ENCODE measurements around the gene BIVM. TPM values are rescaled to one million over a fixed set of nuclear protein-coding genes. Genes with fewer than 3 reads are reported as not detected.
"Not testable (repeated sequence)": the region's sequence is repeated elsewhere in the genome, so short reads cannot be mapped to it uniquely, and the experiment has no call there.

Gene BIVM
- total and polyA plus RNA-seq, 7 experiments from 2014 or later = 2.6 to 31.2 (median 4.3) TPM

GRCh38 chr13:102779436-102780159, 19.3 kb upstream of the BIVM start:
- DNase-seq = peak in 4 of 9 donors; percentile 11 to 41 (median 17)
- no peak overlapping the region for H3K4me3 ChIP-seq (ENCODE audit: low read length)
- intact Hi-C loops (cut with micrococcal nuclease) = loop anchor here in 1 of 2 donors (1.0 kb wide), 3 partner anchors 11 to 183 kb away; partner anchors contain the start of gene TPP2

GRCh38 chr13:102780656-102781055, 18.3 kb upstream of the BIVM start:
- H3K27ac ChIP-seq (ENCODE audit: low read depth, low read length); H3K4me3 ChIP-seq (ENCODE audit: low read length); H3K9me3 Mint-ChIP-seq; intact Hi-C loops (cut with micrococcal nuclease); H3K36me3 ChIP-seq (ENCODE audit: control insufficient read depth in 2 of 3, insufficient read depth in 3 of 3, low read length in 3 of 3); CTCF ChIA-PET; H3K27me3 Mint-ChIP-seq; ATAC-seq; H3K9me3 ChIP-seq (ENCODE audit: control insufficient read depth in 2 of 3, low read length in 3 of 3); H3K27me3 ChIP-seq (ENCODE audit: control insufficient read depth in 2 of 2, insufficient read depth in 2 of 2, low read length in 2 of 2); DNase-seq: not testable (repeated sequence)
- H3K4me1 ChIP-seq (ENCODE audit: control insufficient read depth in 2 of 2, insufficient read depth in 2 of 2, low read length in 2 of 2) = peaks cover 6 to 18% of the 10 kb centered on the region in 2 donors
- peak overlapping the region in 1 of 10 donors; percentile 60 for H3K4me3 Mint-ChIP-seq
- peaks cover 12 to 39% (median 19%) of the 10 kb centered on the region in 7 donors for H3K4me1 Mint-ChIP-seq
- POLR2A ChIA-PET = interaction anchor here (0.8 kb wide), 1 partner anchor 15 kb away, joined by 3 read pairs; no protein-coding TSS in a partner anchor
- H3K36me3 Mint-ChIP-seq = peaks cover 0 to 35% (median 0%) of the 10 kb centered on the region in 5 donors
- peak overlapping the region in 2 of 9 donors; percentile 23 to 93 for H3K27ac Mint-ChIP-seq

More at GRCh38 chr13:102779436-102780159, 19.3 kb upstream of the BIVM start:
- H3K27ac ChIP-seq (ENCODE audit: low read depth, low read length) = no peak overlapping the region
- no peaks in the 10 kb centered on the region for H3K36me3 ChIP-seq (ENCODE audit: control insufficient read depth in 2 of 3, insufficient read depth in 3 of 3, low read length in 3 of 3)
- ChIA-PET CTCF (no interaction called here), POLR2A (interaction anchor here (0.9 kb wide), 1 partner anchor 9 kb away, joined by 3 read pairs; no protein-coding TSS in a partner anchor)
- Mint-ChIP-seq H3K27ac (peak overlapping the region; percentile 1 to 93 (median 51)), H3K27me3 (no peaks in the 10 kb centered on the region), H3K4me3 (peak overlapping the region in 7 of 10 donors; percentile 3 to 78 (median 22)), H3K9me3 (peaks cover 0 to 7% (median 2%) of the 10 kb centered on the region in 11 donors), H3K4me1 (peaks cover 12 to 42% (median 25%) of the 10 kb centered on the region in 7 donors), H3K36me3 (peaks cover 0 to 30% (median 0%) of the 10 kb centered on the region in 5 donors)
- H3K9me3 ChIP-seq (ENCODE audit: control insufficient read depth in 2 of 3, low read length in 3 of 3) = no peaks in the 10 kb centered on the region
- H3K4me1 ChIP-seq (ENCODE audit: control insufficient read depth in 2 of 2, insufficient read depth in 2 of 2, low read length in 2 of 2) = peaks cover 6 to 18% of the 10 kb centered on the region in 2 donors
- peak; percentile 80 for ATAC-seq
- no peaks in the 10 kb centered on the region for H3K27me3 ChIP-seq (ENCODE audit: control insufficient read depth in 2 of 2, insufficient read depth in 2 of 2, low read length in 2 of 2)

GRCh38 chr13:102781591-102781990, 17.3 kb upstream of the BIVM start:
- Histone ChIP-seq H3K27me3 (ENCODE audit: control insufficient read depth in 2 of 2, insufficient read depth in 2 of 2, low read length in 2 of 2) (no peaks in the 10 kb centered on the region), H3K4me1 (ENCODE audit: control insufficient read depth in 2 of 2, insufficient read depth in 2 of 2, low read length in 2 of 2) (peaks cover 6 to 18% of the 10 kb centered on the region in 2 donors), H3K27ac (ENCODE audit: low read depth, low read length) (no peak overlapping the region), H3K9me3 (ENCODE audit: control insufficient read depth in 2 of 3, low read length in 3 of 3) (no peaks in the 10 kb centered on the region), H3K4me3 (ENCODE audit: low read length) (no peak overlapping the region), H3K36me3 (ENCODE audit: control insufficient read depth in 2 of 3, insufficient read depth in 3 of 3, low read length in 3 of 3) (no peaks in the 10 kb centered on the region)
- H3K4me1 Mint-ChIP-seq = peaks cover 12 to 35% (median 19%) of the 10 kb centered on the region in 7 donors
- H3K27ac Mint-ChIP-seq = no peak overlapping the region
- ChIA-PET POLR2A (no interaction called here), CTCF (no interaction called here)
- H3K4me3 Mint-ChIP-seq = no peak overlapping the region
- peaks cover 0 to 7% (median 2%) of the 10 kb centered on the region in 11 donors for H3K9me3 Mint-ChIP-seq
- H3K27me3 Mint-ChIP-seq = no peaks in the 10 kb centered on the region
- intact Hi-C loops (cut with micrococcal nuclease) = no loop called here
- no peak for ATAC-seq
- no peak for DNase-seq
- peaks cover 0 to 39% (median 0%) of the 10 kb centered on the region in 5 donors for H3K36me3 Mint-ChIP-seq

- H3K9me3 Mint-ChIP-seq = peaks cover 0 to 7% (median 2%) of the 10 kb centered on the region in 11 donors
- ATAC-seq (no peak), DNase-seq (no peak)
- intact Hi-C loops (cut with micrococcal nuclease) = no loop called here
- no peak overlapping the region for H3K27ac ChIP-seq (ENCODE audit: low read depth, low read length)
- no peaks in the 10 kb centered on the region for H3K36me3 ChIP-seq (ENCODE audit: control insufficient read depth in 2 of 3, insufficient read depth in 3 of 3, low read length in 3 of 3)
- no peak overlapping the region for H3K27ac Mint-ChIP-seq
- H3K4me1 ChIP-seq (ENCODE audit: control insufficient read depth in 2 of 2, insufficient read depth in 2 of 2, low read length in 2 of 2) = peaks cover 6 to 8% of the 10 kb centered on the region in 2 donors
- no peaks in the 10 kb centered on the region for H3K27me3 ChIP-seq (ENCODE audit: control insufficient read depth in 2 of 2, insufficient read depth in 2 of 2, low read length in 2 of 2)
- H3K9me3 ChIP-seq (ENCODE audit: control insufficient read depth in 2 of 3, low read length in 3 of 3) = no peaks in the 10 kb centered on the region
- H3K4me3 ChIP-seq (ENCODE audit: low read length) = no peak overlapping the region
- peaks cover 4 to 22% (median 6%) of the 10 kb centered on the region in 7 donors for H3K4me1 Mint-ChIP-seq
- ChIA-PET CTCF (no interaction called here), POLR2A (interaction anchor here (1.5 kb wide), 1 partner anchor 11 kb away, joined by 3 read pairs; the partner anchor contains the start of gene TEX30)
- no peak overlapping the region for H3K4me3 Mint-ChIP-seq
- peaks cover 0 to 57% (median 0%) of the 10 kb centered on the region in 5 donors for H3K36me3 Mint-ChIP-seq
- H3K27me3 Mint-ChIP-seq = no peaks in the 10 kb centered on the region
Measured at GRCh38 chr13:102784483-102784882, 14.4 kb upstream of the BIVM start.

- H3K27me3 Mint-ChIP-seq = peaks cover 0 to 4% (median 0%) of the 10 kb centered on the region in 5 donors
- ChIA-PET POLR2A (interaction anchor here (0.7 kb wide), 1 partner anchor 9 kb away, joined by 3 read pairs; no protein-coding TSS in a partner anchor), CTCF (no interaction called here)
- Histone ChIP-seq H3K27me3 (ENCODE audit: control insufficient read depth in 2 of 2, insufficient read depth in 2 of 2, low read length in 2 of 2) (no peaks in the 10 kb centered on the region), H3K27ac (ENCODE audit: low read depth, low read length) (no peak overlapping the region), H3K4me1 (ENCODE audit: control insufficient read depth in 2 of 2, insufficient read depth in 2 of 2, low read length in 2 of 2) (no peaks in the 10 kb centered on the region), H3K36me3 (ENCODE audit: control insufficient read depth in 2 of 3, insufficient read depth in 3 of 3, low read length in 3 of 3) (no peaks in the 10 kb centered on the region), H3K4me3 (ENCODE audit: low read length) (no peak overlapping the region), H3K9me3 (ENCODE audit: control insufficient read depth in 2 of 3, low read length in 3 of 3) (no peaks in the 10 kb centered on the region)
- intact Hi-C loops (cut with micrococcal nuclease) = no loop called here
- ATAC-seq (no peak), DNase-seq (no peak)
- H3K4me3 Mint-ChIP-seq = no peak overlapping the region
- peaks cover 0 to 4% (median 0%) of the 10 kb centered on the region in 7 donors for H3K4me1 Mint-ChIP-seq
- H3K27ac Mint-ChIP-seq = no peak overlapping the region
- H3K9me3 Mint-ChIP-seq = peaks cover 0 to 3% (median 0%) of the 10 kb centered on the region in 11 donors
- H3K36me3 Mint-ChIP-seq = peaks cover 0 to 38% (median 0%) of the 10 kb centered on the region in 5 donors
Measured at GRCh38 chr13:102788683-102789082, 10.2 kb upstream of the BIVM start.

GRCh38 chr13:102792396-102792795, 6.5 kb upstream of the BIVM start:
- Mint-ChIP-seq H3K4me3 (no peak overlapping the region), H3K9me3 (peaks cover 0 to 2% (median 0%) of the 10 kb centered on the region in 11 donors), H3K36me3 (peaks cover 0 to 24% (median 0%) of the 10 kb centered on the region in 5 donors), H3K27ac (no peak overlapping the region), H3K27me3 (peaks cover 0 to 23% (median 11%) of the 10 kb centered on the region in 5 donors), H3K4me1 (peaks cover 0 to 7% (median 0%) of the 10 kb centered on the region in 7 donors)
- Histone ChIP-seq H3K4me1 (ENCODE audit: control insufficient read depth in 2 of 2, insufficient read depth in 2 of 2, low read length in 2 of 2) (no peaks in the 10 kb centered on the region), H3K36me3 (ENCODE audit: control insufficient read depth in 2 of 3, insufficient read depth in 3 of 3, low read length in 3 of 3) (no peaks in the 10 kb centered on the region), H3K27me3 (ENCODE audit: control insufficient read depth in 2 of 2, insufficient read depth in 2 of 2, low read length in 2 of 2) (no peaks in the 10 kb centered on the region), H3K4me3 (ENCODE audit: low read length) (no peak overlapping the region), H3K27ac (ENCODE audit: low read depth, low read length) (no peak overlapping the region), H3K9me3 (ENCODE audit: control insufficient read depth in 2 of 3, low read length in 3 of 3) (no peaks in the 10 kb centered on the region)
- ChIA-PET POLR2A (interaction anchor here (1.0 kb wide), 1 partner anchor 19 kb away, joined by 4 read pairs; the partner anchor contains the start of gene TEX30), CTCF (no interaction called here)
- ATAC-seq = no peak
- intact Hi-C loops (cut with micrococcal nuclease) = no loop called here
- DNase-seq = no peak

All from naive thymus-derived CD4-positive, alpha-beta T cell (primary cell).